DMS53 (cell line): Measurements from ENCODE around the gene PARP4.
"Not testable (repeated sequence)": the region's sequence is repeated elsewhere in the genome, so short reads cannot be mapped to it uniquely, and the experiment has no call there.

Experiments used
- DNase-seq: peaks from one replicate; lab custom pipeline; 2025; lab: John Stamatoyannopoulos, UW

The PARP4 gene

DNA sequence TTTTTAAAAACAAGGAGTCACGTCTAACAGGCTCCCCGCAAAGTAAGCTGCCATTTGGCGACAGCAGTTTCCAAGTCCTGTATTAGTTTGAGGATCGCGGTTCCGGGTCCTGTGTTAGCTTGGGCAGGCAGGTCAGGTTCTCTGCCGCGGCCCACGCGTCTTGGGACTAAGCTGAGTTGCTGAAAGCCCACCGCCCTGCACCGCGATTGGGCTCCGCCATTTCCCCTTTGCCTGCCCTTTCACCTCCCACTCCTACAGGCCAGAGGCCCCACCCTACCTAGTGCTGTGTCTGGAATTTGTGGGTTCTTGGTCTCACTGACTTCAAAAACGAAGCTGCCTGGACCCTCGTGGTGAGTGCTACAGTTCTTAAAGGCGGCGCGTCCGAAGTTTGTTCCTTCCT lies 6.8 kb downstream of the PARP4 start:
- no peak for DNase-seq

DNA sequence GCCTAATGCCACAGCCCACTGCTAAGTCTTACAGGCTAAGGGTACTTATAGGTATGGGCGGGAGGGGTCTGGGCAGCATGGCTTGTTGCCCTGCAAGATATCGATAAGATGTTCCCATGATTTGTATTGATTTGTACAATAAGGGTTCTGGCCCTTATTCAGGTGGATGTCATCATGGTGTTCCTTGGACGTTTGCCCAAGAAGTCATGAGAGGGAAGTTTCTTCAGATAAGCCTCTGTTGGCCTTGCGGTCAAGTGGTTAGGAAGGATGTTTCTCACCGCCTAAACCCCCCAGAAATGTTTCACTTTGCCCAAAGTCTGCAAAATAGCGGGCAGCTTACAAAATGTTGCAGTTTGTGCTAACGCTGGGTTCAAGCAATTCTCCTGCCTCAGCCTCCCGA lies 7.3 kb downstream of the PARP4 start:
- no peak for DNase-seq

DNA sequence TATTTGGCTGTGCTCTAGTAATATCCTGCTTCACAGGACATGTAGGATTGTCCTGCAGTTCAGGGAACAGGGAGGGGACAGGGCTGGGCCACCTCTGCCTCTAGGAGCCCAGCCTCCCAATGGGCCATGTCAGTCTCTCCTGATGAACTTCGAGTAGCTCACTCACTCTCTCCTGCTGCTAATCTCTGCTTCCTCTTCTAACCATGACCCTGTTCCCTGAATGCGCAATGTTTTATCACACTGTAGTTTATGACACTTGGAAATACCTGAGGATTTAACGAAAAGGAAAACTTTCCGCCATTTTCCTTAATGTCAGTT lies 9.2 kb downstream of the PARP4 start:
- DNase-seq = no peak

DNA sequence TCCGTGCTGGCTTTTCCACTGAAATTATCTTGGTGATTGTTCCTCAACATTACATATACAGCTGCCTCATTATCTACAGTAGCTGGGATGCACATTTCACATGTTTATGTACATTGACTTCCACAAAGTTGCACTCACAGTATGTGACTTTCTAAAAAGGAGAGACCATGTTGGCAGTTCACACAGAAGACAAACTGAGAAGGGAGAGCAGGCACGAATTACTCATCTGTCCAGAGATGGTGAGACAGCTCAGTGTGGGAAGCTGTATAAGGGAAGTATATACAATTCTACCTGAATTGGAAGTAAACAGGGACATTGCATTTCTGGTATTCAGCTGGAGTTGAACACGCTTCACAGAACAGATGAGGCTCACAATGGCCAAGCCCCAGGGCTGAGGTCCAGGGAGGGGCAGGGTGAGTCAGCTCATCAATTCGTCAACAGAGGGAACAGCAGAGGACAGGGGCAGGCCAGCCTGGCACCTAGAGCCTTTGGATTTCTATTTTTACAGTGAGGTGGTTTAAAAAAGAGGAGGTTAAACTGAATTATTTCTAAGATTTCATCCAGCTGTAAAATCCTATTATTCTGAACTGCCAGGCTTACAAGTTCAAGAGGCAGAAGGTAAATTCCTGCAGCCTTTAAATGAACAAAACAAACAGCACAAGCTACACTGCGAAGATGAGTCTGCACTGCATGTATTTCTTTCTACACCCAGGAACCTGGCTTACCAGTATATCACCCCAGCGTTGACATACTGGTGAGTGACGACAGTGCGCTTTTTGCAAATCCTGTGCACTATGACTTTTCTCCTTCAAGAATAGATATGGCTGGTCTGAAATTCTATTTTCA lies 9.8 kb downstream of the PARP4 start:
- DNase-seq = peak; percentile 41

DNA sequence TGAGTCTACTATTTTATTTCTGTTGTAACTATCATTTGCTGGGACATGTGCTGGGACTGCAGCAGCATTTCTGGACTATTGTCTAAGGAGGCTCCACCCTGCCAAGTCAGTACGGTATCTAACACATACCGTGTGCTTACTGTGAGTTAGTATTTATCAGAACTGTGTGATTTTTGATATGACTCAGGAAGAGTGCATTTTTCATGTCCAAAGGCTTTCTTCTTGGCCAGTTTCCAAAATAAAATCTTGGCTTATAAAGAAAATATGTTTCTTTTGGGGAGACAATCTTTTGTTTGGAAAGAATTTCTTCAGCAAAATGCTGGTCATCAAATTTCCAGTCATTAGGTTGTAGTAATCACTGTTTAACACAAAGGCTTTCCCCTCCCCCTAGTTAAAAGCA lies 11.6 kb downstream of the PARP4 start:
- no peak for DNase-seq

DNA sequence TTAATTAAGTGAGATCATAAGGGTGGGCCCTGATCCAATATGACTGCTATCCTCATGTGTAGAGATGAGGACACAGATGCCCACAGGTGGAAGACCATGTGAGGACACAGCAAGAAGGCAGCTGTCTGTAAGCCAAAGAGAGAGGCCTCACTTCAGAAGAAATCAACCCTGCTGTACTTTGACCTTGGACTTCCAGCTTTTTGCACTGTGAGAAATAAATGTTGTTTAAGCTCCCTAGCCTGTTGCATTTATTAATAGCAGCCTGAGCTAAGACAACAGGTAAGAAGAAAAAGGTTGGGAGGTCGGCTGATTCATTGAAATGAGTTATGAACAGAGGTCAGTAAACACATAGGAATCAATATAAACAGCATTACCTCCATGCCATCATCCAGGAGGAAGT lies 14.8 kb downstream of the PARP4 start:
- DNase-seq = no peak

DNA sequence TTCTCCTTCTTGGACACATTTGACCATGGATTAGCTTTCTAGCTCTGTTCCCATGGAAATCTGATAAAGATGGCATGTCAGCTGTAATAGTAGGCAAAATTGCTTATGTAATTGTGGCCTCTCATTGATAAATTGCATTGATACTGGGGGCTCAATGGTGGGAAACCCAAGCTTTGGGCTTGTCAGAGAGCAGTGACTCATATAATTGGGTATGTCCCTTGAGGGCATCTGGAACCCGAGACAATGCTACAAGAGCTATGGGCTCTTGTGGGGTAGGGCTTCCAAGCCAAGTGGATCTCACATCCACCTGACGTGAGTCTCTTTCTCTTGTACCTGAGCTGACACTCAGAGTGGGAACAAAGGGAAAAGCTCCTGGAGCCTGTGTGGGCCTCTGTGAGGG lies 16.3 kb downstream of the PARP4 start:
- DNase-seq = not testable (repeated sequence)

DNA sequence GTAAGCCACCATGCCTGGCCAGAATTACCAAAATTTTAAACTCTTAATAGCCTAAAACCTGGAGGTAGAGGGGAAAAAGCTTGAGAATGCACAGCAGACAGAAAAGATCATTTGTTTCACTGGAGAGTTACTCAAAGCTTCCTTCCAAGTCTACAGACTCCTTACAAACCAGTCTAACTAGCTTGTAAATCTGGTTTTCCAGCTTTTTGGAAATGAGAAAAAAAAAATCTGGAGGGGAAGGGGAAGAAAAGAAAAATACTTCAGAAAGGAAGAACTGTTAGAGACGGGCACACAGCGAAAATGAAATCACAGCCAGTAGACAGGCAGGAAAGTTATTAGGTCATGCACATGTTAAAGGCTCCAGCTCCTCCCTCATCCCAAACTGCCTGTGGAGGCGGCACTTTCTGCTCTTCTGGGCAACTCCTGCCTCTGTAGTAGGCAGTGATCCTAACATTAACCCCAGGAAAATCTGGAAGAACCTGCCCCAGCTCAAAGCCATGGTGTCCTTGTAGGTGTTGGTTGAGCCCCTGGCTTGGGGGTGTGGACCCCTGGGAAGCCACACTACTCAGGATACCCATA lies 17.3 kb downstream of the PARP4 start:
- no peak for DNase-seq

DNA sequence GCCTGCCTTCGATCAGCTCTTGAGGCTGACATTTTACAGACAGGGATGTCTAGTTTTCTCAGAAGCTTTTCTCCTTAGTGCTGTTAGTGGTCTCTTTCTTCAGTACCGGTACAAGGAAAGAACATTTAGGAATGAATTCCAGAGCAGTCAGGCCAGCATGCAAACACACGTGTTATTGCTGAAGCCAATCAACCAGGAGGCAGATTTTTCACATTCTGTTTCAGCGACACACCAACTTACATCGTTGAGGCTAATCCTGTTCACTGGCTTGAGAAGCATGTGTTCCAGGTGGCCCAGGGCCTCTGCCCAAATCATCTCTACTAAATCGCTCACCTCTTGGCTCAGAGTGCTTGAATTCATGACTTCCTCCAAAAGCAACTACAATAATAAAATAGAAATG lies 19.2 kb downstream of the PARP4 start:
- no peak for DNase-seq

DNA sequence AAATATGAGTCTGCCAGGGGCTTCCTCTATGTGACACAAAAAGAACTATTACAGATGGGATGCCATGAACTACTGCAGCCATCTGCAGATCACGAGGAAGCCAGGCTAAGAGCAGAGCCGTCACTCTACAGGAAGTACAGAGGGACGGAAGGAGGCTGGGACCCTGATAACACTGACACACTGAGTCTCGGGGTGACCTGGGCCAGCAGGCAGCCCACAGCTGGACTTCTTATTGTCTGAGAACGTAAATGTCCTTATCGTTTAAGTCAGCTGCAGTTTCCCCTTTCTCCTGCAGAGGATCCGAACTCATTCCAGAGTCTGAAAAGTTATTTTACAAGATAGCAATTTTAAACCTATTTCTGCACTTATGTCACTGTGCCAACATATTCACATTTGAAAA lies 20.7 kb downstream of the PARP4 start:
- DNase-seq = no peak

DNA sequence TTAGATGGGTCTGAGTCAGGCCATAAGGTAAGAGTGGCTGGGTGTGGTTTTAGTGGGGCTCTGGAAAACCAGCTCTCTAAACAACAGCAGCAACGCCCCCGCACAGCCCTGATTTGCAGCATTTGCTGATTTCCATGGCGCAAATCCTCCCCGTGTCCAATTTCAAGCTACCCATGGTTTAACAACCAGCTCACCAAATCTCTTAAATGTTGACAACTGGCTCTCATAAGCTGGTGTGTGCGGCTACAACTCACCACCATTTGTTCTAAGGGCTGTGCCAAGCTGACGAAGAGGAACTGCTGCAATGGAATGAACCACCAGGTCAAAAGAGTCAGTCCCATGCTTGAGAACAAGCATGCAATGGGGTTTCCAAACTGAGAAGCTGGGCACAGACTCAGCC lies 22.9 kb downstream of the PARP4 start:
- DNase-seq = no peak

DNA sequence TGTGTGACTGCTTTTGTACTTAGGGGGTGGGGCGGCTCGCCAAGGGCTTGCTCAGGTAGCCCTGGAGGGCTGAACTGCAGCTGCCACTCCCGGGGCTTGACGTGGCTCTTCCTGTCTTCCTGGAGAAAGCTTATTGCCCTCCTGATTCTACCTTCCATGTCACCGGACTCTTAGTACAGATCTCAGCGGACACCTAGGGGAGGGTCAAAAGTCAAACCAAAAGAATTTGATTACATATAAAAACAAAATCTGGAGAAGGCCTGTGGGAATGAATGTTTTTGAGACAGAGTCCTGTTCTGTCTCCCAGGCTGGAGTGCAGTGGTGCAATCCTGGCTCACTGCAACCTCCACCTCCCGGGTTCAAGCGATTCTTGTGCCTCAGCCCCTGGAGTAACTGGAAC lies 24.5 kb downstream of the PARP4 start:
- DNase-seq = not testable (repeated sequence)

DNA sequence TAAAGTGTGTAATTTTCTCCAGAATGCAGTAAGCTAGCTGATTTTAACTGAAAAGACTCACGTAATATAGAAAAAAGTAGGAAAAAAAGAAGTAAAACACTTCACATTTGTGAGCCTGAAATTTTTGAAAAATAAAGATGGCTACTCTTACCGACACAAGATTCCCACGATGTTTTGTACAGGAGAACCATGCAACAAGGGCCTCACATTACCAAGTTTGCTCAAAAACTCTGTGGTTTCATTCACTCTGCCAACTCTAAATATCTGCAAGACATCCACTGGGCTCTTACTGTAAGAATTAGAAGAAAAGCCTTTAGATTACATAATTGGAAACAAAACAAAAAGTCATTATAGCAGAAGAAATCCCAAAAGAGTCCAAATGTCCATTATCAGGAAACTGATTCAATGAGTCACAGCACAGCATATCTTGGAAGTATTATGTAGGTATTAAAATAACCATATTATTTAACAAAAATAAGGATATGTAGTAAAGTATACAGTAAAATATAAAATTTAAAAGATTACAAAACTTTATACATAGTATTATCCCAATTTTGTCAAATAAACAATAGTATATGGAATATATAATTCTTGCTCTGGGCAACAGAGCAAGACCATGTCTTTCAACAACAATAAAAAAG lies 26.4 kb downstream of the PARP4 start:
- DNase-seq = not testable (repeated sequence)

DNA sequence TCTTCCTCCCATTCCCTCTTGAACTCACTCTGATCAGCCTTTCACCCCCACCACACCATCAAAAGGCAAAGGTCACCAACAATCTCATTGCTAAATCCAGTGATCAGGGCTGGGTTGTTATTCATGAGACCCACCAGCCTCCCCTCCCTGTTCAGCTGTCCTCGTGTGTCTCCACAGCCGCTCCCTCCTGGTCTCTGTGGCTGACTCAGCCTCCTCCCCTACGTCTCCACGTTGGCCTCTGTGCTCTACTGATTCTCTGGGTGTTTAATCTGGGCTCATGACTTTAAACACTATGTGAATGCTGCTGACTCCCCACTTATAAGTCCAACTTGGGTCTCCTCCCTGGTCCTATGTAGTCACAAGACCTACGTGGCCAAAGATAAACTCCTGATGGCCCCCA lies 38.9 kb downstream of the PARP4 start:
- DNase-seq = no peak

DNA sequence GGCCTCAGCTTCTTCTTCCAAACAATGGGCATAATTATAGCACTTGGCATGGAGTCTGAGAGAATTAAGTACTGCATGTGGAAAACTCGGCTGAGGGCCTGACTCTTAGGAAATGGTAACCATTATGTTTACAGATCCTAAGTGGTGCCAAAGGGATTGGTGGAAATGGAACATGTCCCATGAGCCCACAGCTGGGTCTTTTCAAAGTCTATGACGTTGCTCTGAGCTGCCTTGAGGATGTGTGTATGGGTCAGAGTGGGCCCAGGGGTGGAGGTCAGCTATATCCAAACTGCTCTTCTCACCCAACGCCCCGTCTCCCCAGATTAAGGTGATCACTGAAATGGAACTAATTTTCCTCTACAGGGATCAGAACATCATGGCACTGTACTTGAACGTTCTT lies 40.4 kb downstream of the PARP4 start:
- not testable (repeated sequence) for DNase-seq

DNA sequence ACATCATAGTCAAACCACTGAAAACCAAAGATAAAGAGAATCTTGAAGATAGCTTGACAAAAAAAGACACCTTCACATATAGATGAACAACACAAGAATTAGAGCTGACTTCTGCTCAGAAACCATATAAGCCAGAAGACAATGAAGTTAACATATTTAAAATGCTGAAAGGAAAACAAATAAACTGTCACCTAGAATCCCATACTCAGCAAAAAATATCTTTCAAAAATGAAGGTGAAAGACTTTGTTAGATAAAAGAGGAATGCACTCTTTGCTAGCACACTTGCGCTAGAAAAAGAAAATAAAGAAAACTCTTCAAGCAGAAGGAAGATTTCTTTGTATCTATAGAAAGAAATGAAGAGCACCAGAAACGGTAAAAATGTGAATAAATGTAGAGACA lies 49.5 kb downstream of the PARP4 start:
- no peak for DNase-seq

DNA sequence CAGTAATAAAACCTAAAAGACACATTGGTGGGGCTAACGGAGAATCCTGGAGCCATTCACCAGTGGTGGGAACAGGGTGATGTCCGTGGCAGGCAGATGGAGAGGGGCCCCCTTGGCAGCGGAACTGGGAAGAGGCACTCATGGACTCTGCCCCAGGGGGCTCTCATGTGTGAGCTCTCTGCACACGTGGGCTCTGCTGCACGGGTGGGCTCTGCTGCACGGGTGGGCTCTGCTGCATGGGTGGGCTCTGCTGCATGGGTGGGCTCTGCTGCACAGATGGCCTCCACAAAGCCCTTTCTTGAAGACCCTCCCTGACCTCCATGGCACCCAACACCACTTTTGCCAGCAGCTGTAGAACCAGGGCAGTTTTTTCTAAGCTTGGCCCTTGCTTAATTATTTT lies 52.3 kb downstream of the PARP4 start:
- DNase-seq = no peak

DNA sequence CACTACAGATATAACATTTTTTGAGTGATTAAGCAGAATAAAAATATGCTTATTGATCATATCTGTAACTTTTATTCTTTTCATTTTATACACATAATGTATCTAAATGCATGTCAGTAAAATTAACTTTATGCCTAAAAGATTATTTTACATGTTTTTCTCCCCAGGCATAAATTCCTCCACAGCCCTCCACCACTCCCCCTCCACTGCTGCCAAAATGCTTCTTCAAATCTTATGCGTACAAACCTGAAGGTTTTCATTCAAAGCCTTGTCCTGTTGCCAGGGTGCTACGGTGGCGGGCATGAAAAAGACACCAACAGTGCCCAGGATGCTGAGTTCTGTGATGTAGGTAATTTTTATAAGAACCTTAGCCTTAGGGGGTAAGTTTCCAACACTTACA lies 52.9 kb downstream of the PARP4 start:
- DNase-seq = no peak

DNA sequence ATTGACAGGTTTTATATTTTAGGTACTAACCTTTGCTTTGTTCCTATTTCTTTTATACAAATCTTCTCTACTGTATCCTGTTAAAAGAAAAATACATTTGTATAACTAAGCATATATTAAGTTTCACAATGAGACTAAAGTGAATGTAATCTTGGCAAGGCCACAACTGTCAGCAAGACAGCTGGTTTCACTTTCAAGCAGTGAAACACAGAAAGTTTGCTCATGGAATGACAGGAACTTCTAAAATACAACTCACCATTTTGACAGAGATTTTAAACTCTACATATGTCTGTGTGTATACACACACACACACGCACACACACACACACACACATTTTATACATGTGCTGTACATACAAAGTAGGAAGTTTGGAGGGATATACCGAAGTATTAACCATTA lies 53.3 kb downstream of the PARP4 start:
- no peak for DNase-seq

DNA sequence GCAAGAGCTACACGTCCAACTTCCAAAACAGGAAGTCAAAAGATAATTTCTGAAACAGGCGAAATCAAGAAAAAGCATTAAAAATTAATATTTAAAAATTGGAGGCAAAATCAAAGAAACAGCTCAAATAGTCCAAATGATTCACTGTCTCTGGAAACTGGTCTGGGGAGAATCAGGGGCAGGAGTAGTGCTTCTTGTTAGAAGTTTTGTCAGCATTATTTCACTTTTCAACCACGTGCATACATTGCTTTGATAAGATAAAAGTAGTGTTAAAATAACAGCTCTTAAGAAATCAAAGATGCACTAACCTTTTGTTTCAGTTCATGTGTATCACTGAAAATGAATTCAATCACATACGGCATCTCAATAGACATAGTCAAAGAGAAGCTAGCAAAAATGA lies 53.8 kb downstream of the PARP4 start:
- DNase-seq = no peak

DNA sequence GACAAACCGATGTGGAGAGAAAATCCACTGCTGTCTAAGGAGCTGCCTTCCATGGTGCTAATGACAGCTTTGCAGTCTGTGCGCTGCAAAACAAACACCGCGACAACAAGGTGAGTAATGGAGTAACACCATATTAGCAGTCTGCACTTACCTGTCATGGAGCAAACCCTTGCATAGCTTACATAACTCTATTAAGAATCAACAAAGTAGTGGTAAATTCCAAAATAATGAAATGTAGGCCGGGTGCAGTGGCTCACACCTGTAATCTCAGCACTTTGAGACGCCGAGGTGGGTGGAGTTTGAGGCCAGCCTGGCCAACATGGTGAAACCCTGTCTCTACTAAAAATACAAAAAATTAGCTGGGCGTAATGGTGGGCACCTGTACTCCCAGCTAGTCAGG lies 56.2 kb downstream of the PARP4 start:
- no peak for DNase-seq

DNA sequence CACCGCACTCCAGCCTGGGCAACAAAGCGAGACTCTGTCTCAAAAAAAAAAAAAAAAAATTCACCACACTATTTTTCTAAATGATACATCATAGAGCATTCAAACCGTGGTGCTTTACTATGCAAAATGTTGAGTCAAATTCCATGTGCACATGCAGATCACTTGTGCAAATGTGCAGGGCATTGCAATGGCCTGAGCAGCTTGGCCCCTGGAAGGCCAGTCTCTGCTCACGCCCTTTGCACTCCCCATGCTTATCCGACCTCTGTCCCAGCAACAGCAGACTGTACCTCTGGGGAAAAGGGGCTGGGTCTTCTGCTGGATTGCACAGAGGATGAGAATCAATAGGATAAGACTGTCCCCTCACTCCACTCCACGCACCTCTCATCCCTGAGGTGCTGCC lies 58.5 kb downstream of the PARP4 start:
- no peak for DNase-seq

DNA sequence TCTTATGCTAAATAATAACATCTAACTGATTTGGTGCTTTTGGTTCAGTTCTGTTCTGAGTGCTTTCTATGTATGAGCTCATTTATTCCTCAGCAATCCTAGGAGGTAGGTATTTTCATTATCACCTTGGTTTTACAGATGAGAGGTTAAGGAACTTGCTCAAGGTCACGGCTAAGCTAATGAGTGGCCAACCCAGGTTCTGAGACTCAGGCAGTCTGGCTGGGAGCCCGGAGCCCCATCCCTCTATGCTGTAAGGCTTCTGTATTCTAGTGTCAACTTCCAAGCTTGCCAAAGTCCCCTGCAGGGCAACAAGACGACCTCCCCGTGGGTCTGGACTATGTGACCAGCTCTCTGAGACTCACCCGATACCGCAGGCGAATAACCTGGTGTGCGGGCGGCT lies 60.5 kb downstream of the PARP4 start:
- no peak for DNase-seq

DNA sequence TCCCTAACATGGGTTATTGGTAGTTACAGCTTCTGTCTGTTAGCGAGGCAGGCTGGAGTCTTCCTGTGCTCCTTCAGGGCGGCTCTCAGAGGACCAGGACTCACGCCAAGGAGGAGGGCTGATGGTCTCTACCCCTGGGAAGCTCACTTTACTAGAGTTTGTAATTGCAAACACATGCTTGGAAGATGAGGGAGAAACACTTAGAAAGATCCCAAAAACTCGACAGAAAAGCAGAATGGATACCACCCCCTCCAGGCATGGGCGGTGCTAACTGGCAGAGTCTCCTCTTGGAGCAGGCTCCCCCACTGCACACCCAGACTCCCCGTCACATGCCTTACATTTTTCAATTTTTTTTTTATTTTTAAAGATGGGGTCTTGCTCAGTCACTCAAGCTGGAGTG lies 62.0 kb downstream of the PARP4 start:
- DNase-seq = no peak
